ENCODE data around the gene BICDL2. TPM values are rescaled to one million over a fixed set of nuclear protein-coding genes. Genes with fewer than 3 reads are reported as not detected.
"Not testable (repeated sequence)": the region's sequence is repeated elsewhere in the genome, so short reads cannot be mapped to it uniquely, and the experiment has no call there.

BICDL2 gene, protein sequence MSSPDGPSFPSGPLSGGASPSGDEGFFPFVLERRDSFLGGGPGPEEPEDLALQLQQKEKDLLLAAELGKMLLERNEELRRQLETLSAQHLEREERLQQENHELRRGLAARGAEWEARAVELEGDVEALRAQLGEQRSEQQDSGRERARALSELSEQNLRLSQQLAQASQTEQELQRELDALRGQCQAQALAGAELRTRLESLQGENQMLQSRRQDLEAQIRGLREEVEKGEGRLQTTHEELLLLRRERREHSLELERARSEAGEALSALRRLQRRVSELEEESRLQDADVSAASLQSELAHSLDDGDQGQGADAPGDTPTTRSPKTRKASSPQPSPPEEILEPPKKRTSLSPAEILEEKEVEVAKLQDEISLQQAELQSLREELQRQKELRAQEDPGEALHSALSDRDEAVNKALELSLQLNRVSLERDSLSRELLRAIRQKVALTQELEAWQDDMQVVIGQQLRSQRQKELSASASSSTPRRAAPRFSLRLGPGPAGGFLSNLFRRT
- total RNA-seq (2014; rRNA removed; shearing (Covaris generic)) = 0.36 and 0.68 TPM in 2 replicates

DNA sequence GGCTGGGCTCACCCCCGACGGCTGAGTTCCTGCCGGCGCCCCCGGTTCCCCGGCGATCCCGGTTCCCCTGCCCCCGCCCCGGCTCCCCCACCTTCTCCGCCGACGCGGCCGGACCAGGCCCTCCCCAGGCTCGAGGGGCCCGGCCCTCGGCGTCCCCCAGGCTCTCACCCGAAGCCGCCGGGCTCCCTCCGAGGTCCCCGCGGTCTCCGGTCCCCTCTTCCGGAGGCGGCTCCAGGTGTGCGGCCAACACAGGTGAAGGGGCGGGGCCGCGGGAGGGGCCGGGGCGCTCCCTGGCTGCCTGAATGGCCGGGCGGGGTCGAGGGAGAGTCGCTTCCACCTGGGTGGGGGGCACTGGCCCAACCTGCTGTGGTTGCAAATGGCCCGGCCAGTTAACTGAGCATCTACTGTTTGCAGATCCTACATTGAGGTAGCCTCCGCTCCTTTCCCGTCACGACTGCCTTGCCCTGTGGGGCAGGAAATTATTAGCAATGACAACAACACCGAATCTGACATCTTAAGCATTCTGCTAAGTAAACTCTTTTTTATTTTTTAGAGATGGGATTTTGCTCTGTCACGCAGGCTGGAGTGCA is at the start of gene BICDL2:
Gene BICDL2 (minus strand): TSS at position 219 of the 590 bp plus-strand sequence. CDS start 1,448 bp downstream, outside the sequence.
- no peak for DNase-seq (ENCODE audit: low read depth)

DNA sequence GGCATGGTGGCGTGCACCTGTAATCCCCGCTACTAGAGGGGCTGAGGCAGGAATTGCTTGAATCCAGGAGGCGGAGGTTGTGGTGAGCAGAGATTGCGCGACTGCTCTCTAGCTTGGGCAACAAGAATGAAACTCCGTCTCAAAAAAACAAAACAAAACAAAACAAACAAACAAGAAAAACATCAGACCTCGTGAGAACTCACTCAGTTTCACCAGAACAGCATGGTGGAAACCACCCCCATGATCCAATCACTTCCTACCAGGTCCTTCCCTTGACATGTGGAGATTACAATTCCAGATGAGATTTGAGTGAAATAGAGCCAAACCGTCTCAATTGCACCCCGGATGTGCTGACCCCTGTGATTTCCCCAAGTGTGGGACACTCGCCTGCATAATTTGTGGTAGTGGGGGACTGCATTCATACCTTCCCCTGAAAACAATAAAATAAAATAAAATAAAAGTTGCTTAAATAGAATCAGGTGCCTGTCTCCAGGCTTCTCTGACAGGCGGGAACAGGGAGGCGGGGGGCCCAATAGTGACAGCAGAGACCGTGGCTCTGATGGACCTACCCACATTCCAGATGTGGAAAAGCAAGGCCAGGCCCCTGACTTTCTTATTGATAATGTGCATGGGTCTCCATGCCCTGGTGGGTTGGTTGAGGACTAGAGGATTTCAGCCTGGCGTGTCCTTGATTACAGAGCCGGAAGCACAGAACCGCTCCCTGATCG is 49.3 kb upstream of the BICDL2 start:
- no peak for DNase-seq (ENCODE audit: low read depth)

DNA sequence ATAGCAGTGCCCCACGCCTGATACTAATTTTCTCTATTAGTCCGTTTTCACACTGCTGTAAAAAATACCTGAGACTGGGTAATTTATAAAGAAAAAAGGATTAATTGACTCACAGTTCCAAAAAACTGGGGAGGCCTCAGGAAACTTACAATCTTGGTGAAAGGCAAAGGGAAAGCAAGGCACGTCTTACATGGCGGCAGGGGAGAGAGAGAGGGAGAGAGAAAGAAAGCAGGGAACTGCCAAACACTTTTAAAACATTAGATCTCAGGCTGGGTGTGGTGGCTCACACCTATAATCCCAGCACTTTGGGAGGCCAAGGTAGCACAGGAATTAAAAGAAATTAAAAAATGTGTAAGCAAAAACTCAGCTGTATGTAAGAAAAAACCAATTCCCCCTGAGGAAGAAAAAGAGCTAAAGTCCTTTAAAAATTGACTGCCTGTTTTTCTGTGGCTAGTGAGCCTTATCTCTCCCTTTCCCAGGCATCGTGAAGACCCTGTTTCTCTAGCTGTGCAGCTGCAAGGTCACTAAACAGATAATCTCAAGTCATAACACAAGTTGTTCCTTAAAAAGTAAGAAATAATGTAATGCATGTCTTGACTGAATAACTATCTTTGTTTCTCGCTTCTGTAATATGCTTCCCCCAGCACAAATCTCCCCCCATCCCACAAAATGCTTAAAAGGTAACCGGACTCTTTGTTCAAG is 48.4 kb upstream of the BICDL2 start:
- DNase-seq (ENCODE audit: low read depth) = no peak

DNA sequence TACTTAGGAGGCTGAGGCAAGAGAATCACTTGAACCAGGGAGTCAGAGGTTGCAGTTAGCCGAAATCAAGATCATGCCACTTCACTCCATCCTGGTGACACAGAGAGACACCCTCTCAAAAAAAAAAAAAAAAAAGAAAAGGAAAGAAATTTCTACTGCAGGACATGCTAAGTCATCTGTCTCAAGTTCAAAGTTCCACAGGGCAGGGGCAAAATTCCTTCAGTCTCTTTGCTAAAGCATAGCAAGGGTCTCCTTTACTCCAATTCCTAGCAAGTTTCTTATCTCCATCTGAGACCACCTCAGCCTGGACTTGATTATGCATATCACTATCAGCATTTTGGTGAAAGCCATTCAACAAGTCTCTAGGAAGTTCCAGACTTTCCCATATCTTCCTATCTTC is 47.7 kb upstream of the BICDL2 start:
- no peak for DNase-seq (ENCODE audit: low read depth)

DNA sequence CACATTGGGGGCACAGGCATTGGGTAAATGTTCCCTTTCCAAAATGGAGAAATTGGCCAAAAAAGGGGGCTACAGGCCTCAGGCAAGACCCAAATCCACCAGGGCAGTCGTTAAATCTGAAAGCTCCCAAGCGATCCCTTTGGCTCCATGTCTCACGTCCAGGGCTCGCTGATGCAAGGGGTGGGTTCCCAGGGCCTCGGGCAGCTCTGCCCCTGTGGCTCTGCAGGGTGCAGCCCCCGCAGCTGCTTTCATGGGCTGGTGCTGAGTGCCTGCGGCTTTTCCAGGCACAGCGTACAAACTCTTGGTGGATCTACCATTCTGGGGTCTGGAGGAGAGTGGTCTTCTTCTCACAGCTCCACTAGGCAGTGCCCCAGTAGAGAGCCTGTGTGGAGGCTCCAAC is 46.7 kb upstream of the BICDL2 start:
- not testable (repeated sequence) for DNase-seq (ENCODE audit: low read depth)

DNA sequence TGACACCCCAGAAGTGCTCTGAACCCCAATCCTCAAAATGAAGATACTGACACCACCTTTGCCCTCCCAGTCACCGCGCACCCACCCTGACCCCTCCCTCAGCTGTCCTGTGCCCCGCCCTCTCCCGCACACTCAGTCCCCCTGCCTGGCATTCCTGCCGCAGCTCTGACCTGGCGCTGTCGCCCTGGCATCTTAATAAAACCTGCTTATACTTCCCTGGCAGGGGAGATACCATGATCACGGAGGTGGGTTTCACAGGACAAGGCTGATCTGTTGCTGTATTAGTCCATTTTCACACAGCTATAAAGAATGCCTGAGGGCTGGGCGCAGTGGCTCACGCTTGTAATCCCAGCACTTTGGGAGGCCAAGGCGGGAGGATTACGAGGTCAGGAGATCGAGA is 45.2 kb upstream of the BICDL2 start:
- not testable (repeated sequence) for DNase-seq (ENCODE audit: low read depth)

DNA sequence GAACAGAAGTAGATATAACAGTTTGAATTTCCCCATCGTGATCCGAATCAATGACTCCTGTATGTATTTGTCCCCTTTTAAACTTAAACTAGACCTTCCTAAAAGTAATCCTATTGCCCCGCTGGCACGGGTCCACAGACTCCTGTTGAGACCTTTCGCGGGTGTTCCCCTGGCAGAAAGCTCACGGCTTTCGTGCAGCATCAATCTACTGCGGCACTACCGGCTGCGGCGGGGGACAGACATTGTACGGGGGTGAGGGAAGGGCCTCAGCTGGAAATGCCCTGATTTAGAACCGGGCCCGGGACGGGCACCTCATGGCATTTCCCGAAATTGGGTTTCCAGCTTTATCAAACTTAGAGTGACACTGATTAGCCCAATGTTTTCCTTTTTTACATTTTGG is 43.3 kb upstream of the BICDL2 start:
- DNase-seq (ENCODE audit: low read depth) = no peak

DNA sequence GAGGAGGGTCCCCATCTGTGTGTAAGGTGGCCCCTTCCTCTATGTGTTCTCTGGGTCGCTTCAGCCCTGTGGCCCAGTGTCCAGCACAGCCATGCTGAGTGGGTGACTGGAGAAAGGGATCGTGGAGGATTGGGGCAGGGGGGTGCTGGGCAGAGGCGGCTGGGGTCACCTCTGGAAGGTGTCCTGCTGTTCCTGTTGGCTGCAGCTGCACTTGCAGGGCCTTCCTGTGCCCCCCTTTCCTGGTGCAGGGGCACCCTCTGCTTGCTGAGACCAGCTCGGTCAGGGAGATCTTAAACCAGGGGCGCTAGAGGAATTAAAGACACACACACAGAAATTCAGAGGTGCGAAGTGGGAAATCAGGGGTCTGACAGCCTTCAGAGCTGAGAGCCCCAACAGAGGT is 39.8 kb upstream of the BICDL2 start:
- no peak for DNase-seq (ENCODE audit: low read depth)

DNA sequence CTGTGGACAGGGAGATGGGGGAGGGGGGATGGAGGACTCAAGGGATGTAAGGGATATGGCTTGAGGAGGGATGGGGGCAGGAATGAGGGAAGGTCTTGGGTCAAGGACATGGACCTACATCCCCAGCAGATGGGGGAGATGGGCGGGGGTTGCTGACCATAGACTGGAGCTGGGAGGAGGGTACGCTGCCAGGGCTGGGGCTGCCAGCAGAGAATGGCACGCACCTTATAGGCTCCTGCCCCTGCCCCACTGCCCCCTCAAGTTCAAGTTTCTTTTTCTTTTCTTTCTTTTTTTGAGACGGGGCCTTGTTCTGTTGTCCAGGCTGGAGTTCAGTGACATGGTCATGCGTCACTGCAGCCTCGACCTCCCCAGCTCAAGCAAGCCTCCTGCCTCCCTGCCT is 39.2 kb upstream of the BICDL2 start:
- not testable (repeated sequence) for DNase-seq (ENCODE audit: low read depth)

DNA sequence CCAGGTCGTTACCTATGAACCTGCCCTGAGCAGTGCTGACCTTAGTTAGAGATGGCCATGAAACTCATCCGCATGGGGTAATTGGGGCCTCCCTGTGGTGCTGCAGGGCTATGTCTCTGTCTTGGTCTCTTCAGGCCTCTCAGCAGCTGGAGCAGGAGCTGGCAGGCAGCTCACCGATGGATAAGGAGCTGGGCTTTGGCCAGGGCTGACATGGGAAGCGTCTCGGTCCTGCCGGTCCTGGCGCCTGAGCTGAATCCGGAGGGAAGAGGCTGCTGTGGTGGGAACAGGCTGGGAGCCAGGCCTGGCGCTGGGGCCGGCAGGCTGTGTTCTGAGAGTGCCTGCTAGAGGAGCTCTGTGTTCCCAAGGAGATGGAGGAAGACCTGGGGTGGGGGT is 38.8 kb upstream of the BICDL2 start:
- no peak for DNase-seq (ENCODE audit: low read depth)

DNA sequence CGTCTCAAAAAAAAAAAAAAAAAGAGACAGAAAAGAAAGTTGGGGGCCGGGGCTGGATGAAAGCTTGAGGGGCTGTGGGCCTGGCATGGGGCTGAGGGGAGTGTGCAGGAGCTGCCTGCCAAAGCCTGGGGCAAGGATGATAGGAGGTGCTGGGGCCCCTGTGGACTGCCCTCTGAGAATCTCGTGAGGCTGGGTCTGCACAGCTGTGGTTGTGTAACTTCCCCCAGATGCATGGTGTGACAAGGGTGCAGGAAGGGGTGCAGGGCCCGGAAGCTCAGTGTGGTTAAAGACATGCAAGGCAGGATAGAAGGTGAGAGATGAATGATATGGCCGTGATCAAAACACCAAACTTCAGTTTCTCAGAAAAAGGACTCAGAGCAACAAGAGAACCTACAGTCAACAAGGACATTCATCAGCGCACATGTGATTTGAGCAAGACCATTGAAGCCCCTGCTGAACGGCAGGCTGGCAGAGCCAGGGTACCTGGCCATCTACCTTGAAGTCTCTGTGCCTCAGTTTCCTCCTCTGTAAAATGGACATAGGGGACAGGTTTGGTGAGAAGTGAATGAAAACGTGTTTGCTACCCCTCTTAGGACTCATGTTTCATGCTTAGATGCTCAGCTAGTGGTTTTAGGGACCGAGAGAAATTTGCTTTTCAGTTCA is 38.2 kb upstream of the BICDL2 start:
- no peak for DNase-seq (ENCODE audit: low read depth)

DNA sequence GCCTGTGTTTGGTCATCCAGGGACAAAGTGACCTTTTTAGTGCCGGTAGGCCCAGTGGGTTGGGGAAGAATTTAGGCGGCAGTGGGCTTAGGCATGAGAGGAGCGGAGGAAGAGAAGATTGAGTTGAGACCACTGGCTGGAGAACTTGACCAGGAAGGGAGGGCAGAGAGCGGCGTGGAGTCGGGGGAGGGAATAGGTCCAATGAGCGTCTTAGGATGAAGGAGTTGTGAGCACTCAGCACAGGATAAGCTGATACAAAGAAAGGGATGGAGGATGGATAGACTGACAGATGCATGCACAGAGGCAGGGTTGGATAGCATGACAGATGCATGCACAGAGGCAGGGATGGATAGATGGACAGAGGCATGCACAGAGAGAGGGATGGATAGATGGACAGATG is 36.7 kb upstream of the BICDL2 start:
- DNase-seq (ENCODE audit: low read depth) = no peak

DNA sequence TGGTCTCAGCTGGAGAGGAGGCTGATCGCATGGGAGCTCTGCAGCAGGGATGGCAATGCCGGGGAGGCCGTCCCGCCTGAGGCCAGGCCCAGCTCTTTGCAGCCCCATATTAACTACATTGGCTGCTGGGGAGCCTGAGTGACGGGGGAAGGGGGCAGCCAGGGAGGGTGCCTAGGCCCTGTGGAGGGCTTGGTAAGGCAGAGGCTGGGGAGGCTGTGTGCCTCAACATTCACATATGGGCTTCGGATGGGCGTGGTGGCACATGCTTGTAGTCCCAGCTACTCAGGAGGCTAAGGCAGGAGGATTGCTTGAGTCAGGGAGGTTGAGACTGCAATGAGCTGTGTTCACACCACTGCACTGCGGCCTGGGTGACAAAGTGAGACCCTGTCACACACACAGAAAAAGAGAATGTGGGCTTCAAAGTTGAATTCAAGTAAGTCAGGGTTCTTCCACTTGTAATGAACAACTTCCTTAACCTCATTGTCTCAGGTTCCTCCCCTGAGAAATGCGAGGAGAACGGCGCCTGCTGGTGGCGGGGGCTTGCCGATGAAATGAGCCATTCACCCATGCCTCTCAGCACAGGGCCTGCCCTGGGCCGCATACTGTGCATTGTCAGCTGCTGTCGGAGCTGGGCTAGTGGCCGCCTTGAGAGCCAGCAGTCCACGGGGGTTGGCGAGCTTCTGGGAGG is 36.0 kb upstream of the BICDL2 start:
- not testable (repeated sequence) for DNase-seq (ENCODE audit: low read depth)

DNA sequence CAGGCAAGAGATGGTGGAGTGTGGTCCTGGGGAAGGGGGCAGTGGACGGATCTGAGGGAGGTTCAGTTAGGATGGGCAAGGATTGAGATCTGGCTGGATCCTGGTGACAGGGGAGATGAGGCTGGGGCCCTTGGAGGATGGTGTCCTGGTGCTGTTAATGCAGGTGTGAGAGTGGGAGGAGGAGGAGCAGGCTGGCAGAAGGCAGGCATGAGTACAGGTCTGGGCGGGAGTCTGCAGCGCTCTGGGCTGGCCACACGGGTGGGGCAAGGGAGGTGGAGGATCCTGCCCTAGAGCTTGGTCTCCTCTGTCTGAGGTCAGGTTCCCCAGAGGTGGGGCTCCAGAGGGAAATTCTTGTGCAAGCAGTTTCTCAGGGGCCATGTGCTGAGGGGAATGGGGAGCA is 35.4 kb upstream of the BICDL2 start:
- not testable (repeated sequence) for DNase-seq (ENCODE audit: low read depth)

DNA sequence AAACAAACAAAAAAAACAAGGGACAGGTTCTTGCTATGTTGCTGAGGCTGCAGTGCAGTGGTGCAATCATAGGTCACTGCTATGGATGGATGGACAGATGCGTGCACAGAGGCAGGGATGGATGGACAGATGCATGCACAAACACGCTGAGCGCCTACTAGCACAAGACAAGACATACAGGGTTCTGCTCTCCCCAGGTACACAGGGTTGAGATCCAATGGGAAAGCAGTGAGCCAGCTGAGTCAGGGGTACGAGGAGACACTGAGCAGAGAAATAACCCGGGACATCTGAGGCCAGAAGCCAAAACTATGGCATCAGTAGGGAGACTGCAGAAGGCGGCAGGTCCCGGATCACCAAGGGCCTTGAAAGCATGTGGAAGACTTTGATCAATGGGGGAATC is 34.9 kb upstream of the BICDL2 start:
- no peak for DNase-seq (ENCODE audit: low read depth)

DNA sequence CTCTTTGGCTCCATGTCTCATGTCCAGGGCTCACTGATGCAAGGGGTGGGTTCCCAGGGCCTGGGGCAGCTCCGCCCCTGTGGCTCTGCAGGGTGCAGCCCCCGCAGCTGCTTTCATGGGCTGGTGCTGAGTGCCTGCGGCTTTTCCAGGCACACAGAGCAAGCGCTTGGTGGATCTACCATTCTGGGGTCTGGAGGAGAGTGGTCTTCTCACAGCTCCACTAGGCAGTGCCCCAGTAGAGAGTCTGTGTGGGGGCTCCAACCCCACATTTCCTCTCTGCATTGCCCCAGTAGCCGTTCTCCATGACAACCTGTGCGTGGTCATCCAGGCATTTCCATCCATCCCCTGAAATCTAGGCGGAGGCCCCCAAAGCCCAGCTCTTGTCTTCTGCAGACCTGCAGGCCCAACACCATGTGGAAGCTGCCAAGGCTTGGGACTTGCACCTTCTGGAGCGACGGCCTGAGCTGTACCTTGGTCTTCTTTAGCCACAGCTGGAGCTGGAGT is 33.9 kb upstream of the BICDL2 start:
- DNase-seq (ENCODE audit: low read depth) = no peak

DNA sequence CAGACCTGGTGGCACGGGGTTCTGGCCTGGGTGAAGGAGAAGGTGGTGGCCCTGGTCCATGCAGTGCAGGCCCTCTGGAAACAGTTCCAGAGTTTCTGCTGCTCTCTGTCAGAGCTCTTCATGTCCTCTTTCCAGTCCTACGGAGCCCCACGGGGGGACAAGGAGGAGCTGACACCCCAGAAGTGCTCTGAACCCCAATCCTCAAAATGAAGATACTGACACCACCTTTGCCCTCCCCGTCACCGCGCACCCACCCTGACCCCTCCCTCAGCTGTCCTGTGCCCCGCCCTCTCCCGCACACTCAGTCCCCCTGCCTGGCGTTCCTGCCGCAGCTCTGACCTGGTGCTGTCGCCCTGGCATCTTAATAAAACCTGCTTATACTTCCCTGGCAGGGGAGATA is 32.4 kb upstream of the BICDL2 start:
- not testable (repeated sequence) for DNase-seq (ENCODE audit: low read depth)

DNA sequence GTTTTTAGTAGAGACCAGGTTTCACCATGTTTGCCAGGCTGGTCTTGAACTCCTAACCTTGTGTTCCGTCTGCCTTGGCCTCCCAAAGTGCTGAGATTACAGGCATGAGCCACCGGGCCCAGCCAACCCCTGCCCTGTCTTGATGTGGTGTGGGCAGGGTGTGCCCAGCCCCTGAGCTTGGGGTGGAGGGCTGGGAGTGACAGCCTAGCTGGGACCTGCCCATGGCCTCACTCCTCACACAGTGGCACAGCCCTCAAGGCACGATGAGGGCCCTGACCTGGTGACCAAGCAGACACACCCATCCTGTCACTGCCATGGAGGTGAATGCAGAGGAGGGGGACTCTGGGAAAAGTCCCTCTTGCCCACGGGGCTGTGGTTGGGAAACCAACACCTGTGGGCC is 31.7 kb upstream of the BICDL2 start:
- DNase-seq (ENCODE audit: low read depth) = no peak

DNA sequence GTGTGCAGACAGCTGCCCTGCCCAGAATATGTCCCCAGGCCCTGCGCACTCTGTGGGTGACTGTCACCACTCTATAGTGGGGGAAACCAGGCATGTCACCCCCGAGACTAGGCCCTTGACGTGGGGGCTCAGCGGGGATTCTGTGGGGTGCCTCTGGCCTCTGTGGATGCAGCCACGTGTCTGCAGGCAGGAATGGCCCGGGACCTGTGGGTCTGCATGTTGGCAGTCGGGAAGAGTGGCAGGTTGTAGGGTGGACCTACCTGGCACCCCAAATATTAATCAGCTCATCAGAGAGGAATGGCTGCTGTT is 29.6 kb upstream of the BICDL2 start:
- DNase-seq (ENCODE audit: low read depth) = no peak

DNA sequence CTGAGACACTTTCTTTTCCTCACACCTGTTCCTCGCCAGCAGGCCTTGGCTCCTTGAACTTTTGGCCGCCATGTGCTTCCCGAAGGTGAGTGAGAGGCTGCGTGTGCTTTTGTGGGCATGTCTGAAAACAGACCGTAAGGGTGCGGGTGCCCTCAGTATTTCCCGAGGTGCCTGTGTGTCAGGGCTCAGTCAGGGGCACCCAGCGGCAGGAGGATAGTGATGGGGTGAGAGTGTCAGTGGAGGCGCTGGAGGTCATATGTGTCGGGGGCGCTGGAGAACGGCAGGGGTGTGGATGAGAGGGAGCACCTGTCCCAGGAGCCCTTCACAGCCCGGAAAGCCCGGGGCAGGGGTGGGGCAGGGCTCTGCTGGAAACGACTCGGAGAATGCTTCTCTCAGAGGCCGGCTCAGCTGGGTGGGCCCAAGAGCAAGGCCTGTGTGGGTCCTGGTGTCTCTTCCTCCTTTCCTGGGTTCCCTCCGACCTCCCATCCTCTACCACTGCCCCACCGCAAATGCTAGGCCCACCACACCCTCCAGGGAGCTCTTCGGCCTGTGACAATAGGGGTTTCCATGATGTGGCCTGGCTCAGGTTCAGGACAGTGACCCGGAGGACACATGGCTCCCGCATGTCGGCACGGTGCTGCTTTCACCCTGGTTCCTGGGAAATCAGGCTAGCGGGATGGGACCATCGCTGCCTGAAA is 29.1 kb upstream of the BICDL2 start:
- DNase-seq (ENCODE audit: low read depth) = no peak
